ENCODE measurements around the gene TTC23.

Gene TTC23

DNA sequence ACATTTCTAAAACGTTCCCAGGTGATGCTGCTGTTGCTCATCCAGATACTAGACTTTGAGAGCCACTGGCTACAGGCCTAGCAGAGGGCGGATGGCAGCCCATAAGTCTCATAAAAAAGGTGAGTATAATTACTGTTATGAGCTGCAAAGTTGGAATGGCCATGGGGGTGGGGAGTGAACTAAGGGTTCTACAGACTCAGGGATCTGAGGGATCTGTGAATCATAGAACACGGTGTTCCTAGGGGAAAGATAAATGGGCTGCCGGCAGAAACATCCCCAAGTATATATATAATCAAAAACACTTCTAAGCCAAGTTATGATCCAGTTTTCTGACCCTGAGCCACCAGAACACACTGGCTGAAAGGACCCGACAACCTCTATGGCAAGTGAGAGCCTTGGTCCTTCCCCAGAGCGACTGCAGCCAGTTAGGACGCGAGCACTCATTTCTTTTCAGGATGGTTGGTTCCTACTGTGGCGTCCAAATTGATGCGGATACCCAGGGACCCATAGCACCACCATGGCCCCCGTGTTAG lies 152.4 kb downstream of the TTC23 start:
- TF ChIP-seq, protein P1, sequence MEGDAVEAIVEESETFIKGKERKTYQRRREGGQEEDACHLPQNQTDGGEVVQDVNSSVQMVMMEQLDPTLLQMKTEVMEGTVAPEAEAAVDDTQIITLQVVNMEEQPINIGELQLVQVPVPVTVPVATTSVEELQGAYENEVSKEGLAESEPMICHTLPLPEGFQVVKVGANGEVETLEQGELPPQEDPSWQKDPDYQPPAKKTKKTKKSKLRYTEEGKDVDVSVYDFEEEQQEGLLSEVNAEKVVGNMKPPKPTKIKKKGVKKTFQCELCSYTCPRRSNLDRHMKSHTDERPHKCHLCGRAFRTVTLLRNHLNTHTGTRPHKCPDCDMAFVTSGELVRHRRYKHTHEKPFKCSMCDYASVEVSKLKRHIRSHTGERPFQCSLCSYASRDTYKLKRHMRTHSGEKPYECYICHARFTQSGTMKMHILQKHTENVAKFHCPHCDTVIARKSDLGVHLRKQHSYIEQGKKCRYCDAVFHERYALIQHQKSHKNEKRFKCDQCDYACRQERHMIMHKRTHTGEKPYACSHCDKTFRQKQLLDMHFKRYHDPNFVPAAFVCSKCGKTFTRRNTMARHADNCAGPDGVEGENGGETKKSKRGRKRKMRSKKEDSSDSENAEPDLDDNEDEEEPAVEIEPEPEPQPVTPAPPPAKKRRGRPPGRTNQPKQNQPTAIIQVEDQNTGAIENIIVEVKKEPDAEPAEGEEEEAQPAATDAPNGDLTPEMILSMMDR (IDR thresholded peaks at IDR 0.05; ENCODE audit: low read depth, low read length, missing control alignments) = no peak
- in situ Hi-C loops (cut with HindIII; ENCODE audit: low pct_ligation_motif_present, low sequenced_read_pairs) = no loop called here
- Histone ChIP-seq H3K27ac (no peak overlapping the region), H3K36me3 (replicated peaks) (no peaks in the 10 kb centered on the region), H3K27me3 (replicated peaks) (no peaks in the 10 kb centered on the region), H3K4me3 (ENCODE audit: low read depth, low read length) (no peak overlapping the region)
- DNase-seq = no peak

DNA sequence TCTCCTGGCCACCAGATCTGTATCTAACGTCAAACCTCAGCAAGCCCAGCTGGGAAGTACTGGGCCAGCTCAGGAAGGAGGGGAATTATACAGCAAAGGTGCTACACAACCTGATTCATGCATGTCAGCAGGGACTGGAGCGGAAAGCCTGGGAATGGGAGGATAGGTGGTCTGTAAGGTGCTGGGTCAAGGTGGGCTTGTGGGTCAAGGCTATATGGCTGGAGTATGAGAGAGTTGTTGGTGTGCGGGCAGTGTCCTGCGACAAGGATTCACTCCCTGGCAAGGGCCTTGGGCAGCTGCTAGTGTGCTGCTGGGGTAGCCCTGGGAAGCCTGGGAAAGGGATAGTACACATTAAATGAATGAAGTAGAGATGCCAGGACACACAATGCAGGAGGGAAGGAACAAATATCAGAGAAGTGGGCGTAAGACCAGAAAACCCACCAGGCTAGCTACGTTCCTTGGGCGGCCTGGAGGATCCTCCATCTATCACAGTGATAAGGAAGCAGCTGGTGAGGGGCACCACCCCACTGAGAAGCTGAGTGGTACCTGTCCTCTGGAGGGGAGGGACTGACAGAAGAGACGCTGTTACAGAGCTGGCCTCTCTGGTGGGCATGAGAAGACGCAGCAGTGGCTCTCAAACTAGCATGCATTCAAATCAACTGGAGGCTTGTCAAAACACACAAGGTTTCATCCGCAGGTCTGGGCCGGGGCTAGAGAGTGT lies 153.0 kb downstream of the TTC23 start:
- Histone ChIP-seq H3K27ac (no peak overlapping the region), H3K36me3 (replicated peaks) (no peaks in the 10 kb centered on the region), H3K4me3 (ENCODE audit: low read depth, low read length) (no peak overlapping the region), H3K27me3 (replicated peaks) (no peaks in the 10 kb centered on the region)
- TF ChIP-seq, protein P1 (IDR thresholded peaks at IDR 0.05; ENCODE audit: low read depth, low read length, missing control alignments) = no peak
- DNase-seq = no peak
- in situ Hi-C loops (cut with HindIII; ENCODE audit: low pct_ligation_motif_present, low sequenced_read_pairs) = no loop called here

DNA sequence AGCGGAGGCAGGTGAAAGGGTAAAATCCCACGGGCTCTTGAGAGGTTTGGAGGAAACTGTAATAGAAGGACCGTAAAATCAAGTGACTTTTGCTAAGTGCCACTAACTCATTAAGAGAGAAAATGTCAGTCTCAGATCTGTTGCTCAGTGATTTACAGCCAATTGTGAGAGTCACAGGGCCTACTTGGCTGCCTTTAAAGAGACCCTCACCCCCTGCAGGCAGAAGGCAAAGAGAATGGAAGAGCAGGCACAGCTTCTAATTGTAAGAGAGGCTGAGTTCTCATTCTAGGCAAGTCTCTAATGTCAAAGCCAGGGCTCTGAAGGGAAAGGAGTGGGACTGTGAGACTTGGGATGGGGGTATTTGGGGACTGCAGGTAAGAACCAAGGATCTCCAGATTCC lies 153.8 kb downstream of the TTC23 start:
- Histone ChIP-seq H3K36me3 (replicated peaks) (no peaks in the 10 kb centered on the region), H3K4me3 (ENCODE audit: low read depth, low read length) (no peak overlapping the region), H3K27ac (no peak overlapping the region), H3K27me3 (replicated peaks) (no peaks in the 10 kb centered on the region)
- TF ChIP-seq, protein P1 (IDR thresholded peaks at IDR 0.05; ENCODE audit: low read depth, low read length, missing control alignments) = no peak
- DNase-seq = no peak
- in situ Hi-C loops (cut with HindIII; ENCODE audit: low pct_ligation_motif_present, low sequenced_read_pairs) = no loop called here

DNA sequence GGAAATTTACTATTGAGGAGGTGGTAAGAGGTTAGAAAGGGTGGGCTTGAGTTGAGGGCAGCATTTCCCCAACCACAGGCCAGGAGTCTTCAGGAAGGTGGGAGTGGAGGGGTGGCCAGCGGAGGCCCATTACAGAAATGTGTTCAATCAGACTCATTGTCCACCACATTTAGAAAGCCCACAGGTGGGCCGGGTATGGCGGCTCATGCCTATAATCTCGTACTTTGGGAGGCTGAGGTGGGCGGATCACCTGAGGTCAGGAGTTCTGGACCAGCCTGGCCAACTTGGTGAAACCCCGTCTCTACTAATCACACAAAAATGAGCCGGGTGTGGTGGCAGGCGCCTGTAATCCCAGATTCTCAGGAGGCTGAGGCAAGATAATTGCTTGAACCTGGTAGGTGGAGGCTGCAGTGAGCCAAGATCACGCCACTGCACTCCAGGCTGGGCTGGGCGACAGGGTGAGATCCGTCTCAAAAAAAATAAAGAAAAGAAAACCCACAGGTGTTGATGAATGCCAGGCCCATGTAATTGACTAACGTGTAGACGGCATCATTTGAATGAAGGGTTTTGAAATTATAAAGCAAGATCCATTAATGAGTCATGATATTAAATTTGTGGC lies 156.7 kb downstream of the TTC23 start:
- no peaks in the 10 kb centered on the region for H3K36me3 ChIP-seq (replicated peaks)
- TF ChIP-seq, protein P1 (IDR thresholded peaks at IDR 0.05; ENCODE audit: low read depth, low read length, missing control alignments) = no peak
- in situ Hi-C loops (cut with HindIII; ENCODE audit: low pct_ligation_motif_present, low sequenced_read_pairs) = no loop called here

DNA sequence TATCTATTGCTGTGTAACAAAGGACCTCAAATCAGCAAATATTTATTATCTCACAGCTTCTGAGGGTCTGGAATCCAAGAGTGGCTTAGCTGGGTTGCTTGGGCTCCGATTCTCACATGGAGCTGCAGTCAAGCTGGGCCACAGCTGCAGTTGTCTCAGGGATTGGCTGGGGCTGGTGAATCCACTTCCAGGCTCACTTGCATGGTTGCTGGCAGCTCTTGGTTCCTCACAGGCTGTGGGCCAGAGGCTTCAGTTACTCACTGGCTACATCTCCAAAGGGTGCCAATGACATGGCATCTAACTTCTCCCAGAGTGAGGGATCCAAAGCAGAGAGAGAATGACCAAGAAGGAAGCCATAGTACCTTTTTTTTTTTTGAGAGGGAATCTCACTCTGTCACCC lies 158.4 kb downstream of the TTC23 start:
- TF ChIP-seq, protein P1 (IDR thresholded peaks at IDR 0.05; ENCODE audit: low read depth, low read length, missing control alignments) = no peak
- in situ Hi-C loops (cut with HindIII; ENCODE audit: low pct_ligation_motif_present, low sequenced_read_pairs) = no loop called here
- Histone ChIP-seq H3K27me3 (replicated peaks) (no peaks in the 10 kb centered on the region), H3K27ac (no peak overlapping the region), H3K36me3 (replicated peaks) (no peaks in the 10 kb centered on the region), H3K4me3 (ENCODE audit: low read depth, low read length) (no peak overlapping the region)
- no peak for DNase-seq

More for the DNA sequence above, 156.7 kb downstream of the TTC23 start:
- no peak overlapping the region for H3K27ac ChIP-seq
- no peak for DNase-seq
- H3K27me3 ChIP-seq (replicated peaks) = no peaks in the 10 kb centered on the region
- H3K4me3 ChIP-seq (ENCODE audit: low read depth, low read length) = no peak overlapping the region

Measured in brain microvascular endothelial cell (primary cell).